ENCODE results near the gene DOP1A.

- TF ChIP-seq CTCF (IDR thresholded peaks at IDR 0.05; ENCODE audit: insufficient read depth, low read length, poor library complexity, severe bottlenecking) (no peak), EZH2phosphoT487 (conservative IDR thresholded peaks at IDR 0.05; ENCODE audit: low read length) (no peak)
These were observed 46.7 kb downstream of the DOP1A start for GRCh38 chr6:83114164-83114563.
